ENCODE results near the gene CLCA1.

Gene CLCA1

GRCh38 chr1:86500714-86501113 is 32.0 kb downstream of the CLCA1 start:
- H3K4me3 ChIP-seq (ENCODE audit: low read depth, low read length): no peak overlapping the region
- DNase-seq (ENCODE audit: low read depth): no peak
- TF ChIP-seq CTCF (IDR thresholded peaks at IDR 0.05; ENCODE audit: low read depth, low read length, missing control alignments): no peak

GRCh38 chr1:86502125-86502646 is 33.5 kb downstream of the CLCA1 start:
- peak; percentile 29 for DNase-seq (ENCODE audit: low read depth)
- peak; percentile 67 for TF ChIP-seq CTCF (IDR thresholded peaks at IDR 0.05; ENCODE audit: low read depth, low read length, missing control alignments)
- H3K4me3 ChIP-seq (ENCODE audit: low read depth, low read length): peak overlapping the region; percentile 26; the same call in 1 of the 2 replicates

- H3K4me3 ChIP-seq (ENCODE audit: low read depth, low read length): peak overlapping the region; percentile 26; the same call in 1 of the 2 replicates
- no peak for TF ChIP-seq CTCF (IDR thresholded peaks at IDR 0.05; ENCODE audit: low read depth, low read length, missing control alignments)
- no peak for DNase-seq (ENCODE audit: low read depth)
Measured at GRCh38 chr1:86502721-86503405, 34.1 kb downstream of the CLCA1 start.

- H3K4me3 ChIP-seq (ENCODE audit: low read depth, low read length): no peak overlapping the region
- no peak for DNase-seq (ENCODE audit: low read depth)
- TF ChIP-seq CTCF (IDR thresholded peaks at IDR 0.05; ENCODE audit: low read depth, low read length, missing control alignments): no peak
Measured at GRCh38 chr1:86503406-86504136, 34.8 kb downstream of the CLCA1 start.

GRCh38 chr1:86504137-86504479 is 35.4 kb downstream of the CLCA1 start:
- DNase-seq (ENCODE audit: low read depth): no peak
- no peak overlapping the region for H3K4me3 ChIP-seq (ENCODE audit: low read depth, low read length)
- no peak for TF ChIP-seq CTCF (IDR thresholded peaks at IDR 0.05; ENCODE audit: low read depth, low read length, missing control alignments)

- no peak for TF ChIP-seq CTCF (IDR thresholded peaks at IDR 0.05; ENCODE audit: low read depth, low read length, missing control alignments)
- DNase-seq (ENCODE audit: low read depth): no peak
- H3K4me3 ChIP-seq (ENCODE audit: low read depth, low read length): no peak overlapping the region
Measured at GRCh38 chr1:86504895-86505563, 36.3 kb downstream of the CLCA1 start.
